MM.1S (cell line): ENCODE data around the gene CUBN.

Experiments used
- EZH2 ChIP-seq: fragments of 300-600 bp; sonication (generic); optimal IDR thresholded peaks from 2 replicates; pipeline ENCODE3; 2017; ENCODE audit warnings: low read depth, mild to moderate bottlenecking, antibody characterized with exemption, low read length, mixed read lengths
- TF ChIP-seq, protein P1 (sequence below): fragments of 300-600 bp; sonication (generic); IDR thresholded peaks from 2 replicates; pipeline ENCODE4 v1.5.1; 2016; ENCODE audit warnings: antibody characterized with exemption, low read length, mixed read lengths

DNA sequence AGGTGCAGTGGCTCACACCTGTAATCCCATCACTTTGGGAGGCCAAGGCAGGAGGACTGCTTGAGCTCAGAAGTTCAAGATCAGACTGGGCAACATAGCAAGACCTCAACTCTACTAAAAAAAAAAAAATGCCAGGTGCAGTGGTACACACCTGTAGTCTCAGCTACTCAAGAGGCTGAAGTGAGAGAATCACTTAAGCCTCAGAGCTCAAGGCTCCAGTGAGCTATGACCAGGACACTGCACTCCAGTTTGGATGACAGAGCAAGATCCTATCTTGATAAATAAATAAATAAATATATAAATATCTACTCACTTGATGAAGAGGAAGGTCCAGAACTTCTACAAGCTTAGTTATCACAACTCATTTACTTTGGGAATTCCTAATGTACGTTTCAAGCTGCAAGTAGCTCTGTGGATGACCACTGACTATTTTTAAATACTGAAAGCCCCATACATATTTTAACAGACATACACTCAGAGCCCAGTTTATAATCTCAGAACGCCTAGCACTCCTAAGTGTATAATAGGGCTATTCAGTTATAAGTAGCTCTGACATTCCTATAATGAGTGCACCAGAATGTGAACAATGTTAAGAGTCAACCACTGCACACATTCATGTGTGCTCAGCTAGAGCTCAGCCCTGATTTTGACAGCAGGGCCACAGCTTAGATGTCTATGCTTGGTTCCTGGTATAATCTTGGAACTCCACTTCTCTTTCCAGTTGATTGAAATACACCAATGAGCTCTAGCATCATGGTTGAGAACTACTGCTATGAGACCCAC lies 119.1 kb downstream of the CUBN start:
- TF ChIP-seq, protein P1, sequence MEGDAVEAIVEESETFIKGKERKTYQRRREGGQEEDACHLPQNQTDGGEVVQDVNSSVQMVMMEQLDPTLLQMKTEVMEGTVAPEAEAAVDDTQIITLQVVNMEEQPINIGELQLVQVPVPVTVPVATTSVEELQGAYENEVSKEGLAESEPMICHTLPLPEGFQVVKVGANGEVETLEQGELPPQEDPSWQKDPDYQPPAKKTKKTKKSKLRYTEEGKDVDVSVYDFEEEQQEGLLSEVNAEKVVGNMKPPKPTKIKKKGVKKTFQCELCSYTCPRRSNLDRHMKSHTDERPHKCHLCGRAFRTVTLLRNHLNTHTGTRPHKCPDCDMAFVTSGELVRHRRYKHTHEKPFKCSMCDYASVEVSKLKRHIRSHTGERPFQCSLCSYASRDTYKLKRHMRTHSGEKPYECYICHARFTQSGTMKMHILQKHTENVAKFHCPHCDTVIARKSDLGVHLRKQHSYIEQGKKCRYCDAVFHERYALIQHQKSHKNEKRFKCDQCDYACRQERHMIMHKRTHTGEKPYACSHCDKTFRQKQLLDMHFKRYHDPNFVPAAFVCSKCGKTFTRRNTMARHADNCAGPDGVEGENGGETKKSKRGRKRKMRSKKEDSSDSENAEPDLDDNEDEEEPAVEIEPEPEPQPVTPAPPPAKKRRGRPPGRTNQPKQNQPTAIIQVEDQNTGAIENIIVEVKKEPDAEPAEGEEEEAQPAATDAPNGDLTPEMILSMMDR, result no peak
- TF ChIP-seq EZH2, result no peak
